HepG2 (cell line): ENCODE data around the gene GUK1. TPM values are rescaled to one million over a fixed set of nuclear protein-coding genes. Genes with fewer than 3 reads are reported as not detected.

Experiments used
- FOXP4 ChIP-seq: sonication (generic); formaldehyde crosslinking; IDR thresholded peaks from 2 replicates; pipeline ENCODE4 v1.4.0; 2020; ENCODE audit warnings: missing genetic modification reagents
- HNF1B ChIP-seq: sonication (generic); formaldehyde crosslinking; IDR thresholded peaks from 2 replicates; pipeline ENCODE4 v1.5.1; 2020; ENCODE audit warnings: mild to moderate bottlenecking, moderate library complexity, missing genetic modification reagents
- KDM5A ChIP-seq: fragments of 200-600 bp; sonication (generic); IDR thresholded peaks from 2 replicates; pipeline ENCODE4 v1.7.0; 2018; ENCODE audit warnings: antibody characterized with exemption, mild to moderate bottlenecking, low read length, borderline replicate concordance
- KLF12 ChIP-seq: sonication (generic); formaldehyde crosslinking; IDR thresholded peaks from 2 replicates; pipeline ENCODE4 v1.4.0; 2020; ENCODE audit warnings: missing genetic modification reagents, borderline replicate concordance
- KMT2B ChIP-seq: IDR thresholded peaks from 2 replicates; pipeline ENCODE4 v1.6.1; 2016; ENCODE audit warnings: missing genetic modification reagents, missing compliant biosample characterization
- NCOA1 ChIP-seq: sonication (generic); formaldehyde crosslinking; IDR thresholded peaks from 2 replicates; pipeline ENCODE4 v1.9.0; 2021; ENCODE audit warnings: missing genetic modification reagents
- NONO ChIP-seq, 2 experiments: fragments of 450-650 bp in 1 of 2; sonication (generic) in 1 of 2; formaldehyde crosslinking in 1 of 2; IDR thresholded peaks in 1 of 2; conservative IDR thresholded peaks in 1 of 2; 2 replicates each; pipeline versions ENCODE4 v1.6.1 to v1.8.0; 2017 to 2022; ENCODE audit warnings: mild to moderate bottlenecking in 1 of 2, missing genetic modification reagents in 1 of 2, moderate library complexity in 1 of 2
- PCBP2 ChIP-seq: fragments of 200-400 bp; formaldehyde crosslinking; optimal IDR thresholded peaks from 2 replicates; pipeline ENCODE3; 2018; ENCODE audit warnings: low read length, low read depth; ENCODE audit not compliant: poor library complexity, severe bottlenecking
- RXRB ChIP-seq: IDR thresholded peaks from 2 replicates; pipeline ENCODE4 v1.6.1; 2016; ENCODE audit warnings: borderline replicate concordance, missing genetic modification reagents, missing compliant biosample characterization
- SMYD3 ChIP-seq: sonication (generic); formaldehyde crosslinking; IDR thresholded peaks from 2 replicates; pipeline ENCODE4 v1.8.1; 2023; ENCODE audit warnings: mild to moderate bottlenecking, missing genetic modification reagents
- YEATS2 ChIP-seq: sonication (generic); formaldehyde crosslinking; IDR thresholded peaks from 2 replicates; pipeline ENCODE4 v1.4.0; 2020; ENCODE audit warnings: missing genetic modification reagents, borderline replicate concordance
- ZBTB34 ChIP-seq: sonication (generic); formaldehyde crosslinking; IDR thresholded peaks from 2 replicates; pipeline ENCODE4 v1.8.0; 2022; ENCODE audit warnings: mild to moderate bottlenecking, missing genetic modification reagents
- ZFP36L1 ChIP-seq: sonication (generic); formaldehyde crosslinking; IDR thresholded peaks from 2 replicates; pipeline ENCODE4 v1.8.0; 2022; ENCODE audit warnings: mild to moderate bottlenecking, missing genetic modification reagents, moderate library complexity
- ZNF263 ChIP-seq: sonication (generic); formaldehyde crosslinking; IDR thresholded peaks from 2 replicates; pipeline ENCODE4 v1.4.0; 2020; ENCODE audit warnings: missing genetic modification reagents
- ZNF572 ChIP-seq: sonication (generic); formaldehyde crosslinking; IDR thresholded peaks from 2 replicates; pipeline ENCODE4 v1.5.1; 2020; ENCODE audit warnings: mild to moderate bottlenecking, missing genetic modification reagents
- polyA plus RNA-seq, 8 experiments: library from polyadenylated mRNA; depleted of rRNA in 3 of 8; stranded (reverse) in 7 of 8; unstranded in 1 of 8; fragments of >200 nt; fragmentation: Illumina TruSeq in 4 of 8; extraction: Trizol in 4 of 8; gene quantifications; 2 replicates each; pipeline versions ENCODE4 v1.2.1 to v1.2.3, GENCODE V29; 2011 to 2016; ENCODE audit warnings: low read depth in 4 of 8, missing spikeins in 1 of 8, mixed read lengths in 1 of 8; ENCODE audit not compliant: insufficient read depth in 1 of 8
- total RNA-seq, 5 experiments: library from RNA; depleted of rRNA; stranded (reverse); fragments of >200 nt; fragmentation: Illumina TruSeq; extraction: Trizol; gene quantifications; 2 replicates each; pipeline ENCODE4 v1.2.3, GENCODE V29; 2016; ENCODE audit warnings: low read depth in 1 of 5
- TF ChIP-seq, protein P1 (sequence below): sonication (generic); formaldehyde crosslinking; conservative IDR thresholded peaks from 2 replicates; pipeline ENCODE4 v1.4.0; 2020; ENCODE audit warnings: mild to moderate bottlenecking, missing genetic modification reagents, moderate library complexity
- TF ChIP-seq, protein P2 (sequence below): sonication (generic); formaldehyde crosslinking; IDR thresholded peaks from 2 replicates; pipeline ENCODE4 v1.4.0; 2020; ENCODE audit warnings: missing genetic modification reagents

Gene GUK1
- total and polyA plus RNA-seq, 2 of the 13 experiments (the other 11 are each of a cell fraction or from before 2014, with no cell fraction given), result 116 to 154 TPM

DNA sequence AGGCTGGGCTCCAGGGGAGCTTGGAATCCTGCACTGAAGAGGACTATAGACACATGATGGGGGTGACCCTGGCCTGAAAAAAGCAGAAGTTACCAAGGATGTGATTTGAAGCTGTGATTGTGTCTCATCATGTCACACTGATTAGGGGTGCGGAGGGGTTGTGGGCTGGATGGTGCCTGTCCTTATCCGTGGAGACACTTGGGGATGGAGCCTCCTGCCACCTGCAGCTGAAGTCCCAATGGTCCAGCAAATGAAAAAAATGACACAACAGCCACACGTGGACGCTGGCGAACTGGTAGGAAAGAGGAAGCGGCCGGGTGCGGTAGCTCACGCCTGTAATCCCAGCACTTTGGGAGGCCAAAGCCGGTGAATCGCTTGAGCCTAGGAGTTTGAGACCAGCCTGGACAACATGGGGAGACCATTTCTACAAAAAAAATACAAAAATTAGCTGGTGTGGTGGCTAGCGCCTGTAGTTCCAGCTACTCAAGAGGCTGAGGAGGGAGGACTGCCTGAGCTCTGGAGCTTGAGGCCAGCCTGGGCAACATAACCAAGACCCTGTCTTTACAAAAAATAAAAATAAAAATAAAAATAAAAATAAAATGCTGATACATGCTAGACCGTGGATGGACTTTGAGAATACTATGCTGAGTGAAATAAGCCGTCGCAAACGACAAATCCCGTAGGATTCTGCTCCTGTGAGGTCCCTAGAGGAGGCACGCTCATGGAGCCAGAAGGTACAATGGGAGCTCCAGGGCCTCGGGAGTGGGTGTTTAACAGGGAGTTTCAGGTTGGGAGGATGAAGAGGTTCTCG lies 24.7 kb downstream of the GUK1 start (continued):
- TF ChIP-seq FOXP4 (CRISPR knock-in tag), result no peak
- no peak for TF ChIP-seq YEATS2
- TF ChIP-seq KMT2B, result 0 out of 2 replicates have a peak, but pooled peaks have one; percentile 15
- peak; percentile 41; the same call in 1 of the 2 replicates for TF ChIP-seq ZNF263 (CRISPR knock-in tag)
- TF ChIP-seq PCBP2, result no peak
- no peak for TF ChIP-seq ZNF572 (CRISPR knock-in tag)
- TF ChIP-seq NONO (IDR thresholded peaks at IDR 0.05), result no peak
- 0 out of 2 replicates have a peak, but pooled peaks have one; percentile 20 for TF ChIP-seq NONO (CRISPR knock-in tag; conservative IDR thresholded peaks at IDR 0.05)
- no peak for TF ChIP-seq KLF12
- TF ChIP-seq, protein P1, sequence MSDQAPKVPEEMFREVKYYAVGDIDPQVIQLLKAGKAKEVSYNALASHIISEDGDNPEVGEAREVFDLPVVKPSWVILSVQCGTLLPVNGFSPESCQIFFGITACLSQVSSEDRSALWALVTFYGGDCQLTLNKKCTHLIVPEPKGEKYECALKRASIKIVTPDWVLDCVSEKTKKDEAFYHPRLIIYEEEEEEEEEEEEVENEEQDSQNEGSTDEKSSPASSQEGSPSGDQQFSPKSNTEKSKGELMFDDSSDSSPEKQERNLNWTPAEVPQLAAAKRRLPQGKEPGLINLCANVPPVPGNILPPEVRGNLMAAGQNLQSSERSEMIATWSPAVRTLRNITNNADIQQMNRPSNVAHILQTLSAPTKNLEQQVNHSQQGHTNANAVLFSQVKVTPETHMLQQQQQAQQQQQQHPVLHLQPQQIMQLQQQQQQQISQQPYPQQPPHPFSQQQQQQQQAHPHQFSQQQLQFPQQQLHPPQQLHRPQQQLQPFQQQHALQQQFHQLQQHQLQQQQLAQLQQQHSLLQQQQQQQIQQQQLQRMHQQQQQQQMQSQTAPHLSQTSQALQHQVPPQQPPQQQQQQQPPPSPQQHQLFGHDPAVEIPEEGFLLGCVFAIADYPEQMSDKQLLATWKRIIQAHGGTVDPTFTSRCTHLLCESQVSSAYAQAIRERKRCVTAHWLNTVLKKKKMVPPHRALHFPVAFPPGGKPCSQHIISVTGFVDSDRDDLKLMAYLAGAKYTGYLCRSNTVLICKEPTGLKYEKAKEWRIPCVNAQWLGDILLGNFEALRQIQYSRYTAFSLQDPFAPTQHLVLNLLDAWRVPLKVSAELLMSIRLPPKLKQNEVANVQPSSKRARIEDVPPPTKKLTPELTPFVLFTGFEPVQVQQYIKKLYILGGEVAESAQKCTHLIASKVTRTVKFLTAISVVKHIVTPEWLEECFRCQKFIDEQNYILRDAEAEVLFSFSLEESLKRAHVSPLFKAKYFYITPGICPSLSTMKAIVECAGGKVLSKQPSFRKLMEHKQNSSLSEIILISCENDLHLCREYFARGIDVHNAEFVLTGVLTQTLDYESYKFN (CRISPR knock-in tag), result no peak
- TF ChIP-seq KDM5A, result 0 out of 2 replicates have a peak, but pooled peaks have one; percentile 7
- TF ChIP-seq HNF1B (CRISPR knock-in tag), result 0 out of 2 replicates have a peak, but pooled peaks have one; percentile 48
- no peak for TF ChIP-seq SMYD3 (CRISPR knock-in tag)
- TF ChIP-seq RXRB (CRISPR knock-in tag), result no peak
- TF ChIP-seq ZFP36L1 (CRISPR knock-in tag), result no peak
- TF ChIP-seq, protein P2, sequence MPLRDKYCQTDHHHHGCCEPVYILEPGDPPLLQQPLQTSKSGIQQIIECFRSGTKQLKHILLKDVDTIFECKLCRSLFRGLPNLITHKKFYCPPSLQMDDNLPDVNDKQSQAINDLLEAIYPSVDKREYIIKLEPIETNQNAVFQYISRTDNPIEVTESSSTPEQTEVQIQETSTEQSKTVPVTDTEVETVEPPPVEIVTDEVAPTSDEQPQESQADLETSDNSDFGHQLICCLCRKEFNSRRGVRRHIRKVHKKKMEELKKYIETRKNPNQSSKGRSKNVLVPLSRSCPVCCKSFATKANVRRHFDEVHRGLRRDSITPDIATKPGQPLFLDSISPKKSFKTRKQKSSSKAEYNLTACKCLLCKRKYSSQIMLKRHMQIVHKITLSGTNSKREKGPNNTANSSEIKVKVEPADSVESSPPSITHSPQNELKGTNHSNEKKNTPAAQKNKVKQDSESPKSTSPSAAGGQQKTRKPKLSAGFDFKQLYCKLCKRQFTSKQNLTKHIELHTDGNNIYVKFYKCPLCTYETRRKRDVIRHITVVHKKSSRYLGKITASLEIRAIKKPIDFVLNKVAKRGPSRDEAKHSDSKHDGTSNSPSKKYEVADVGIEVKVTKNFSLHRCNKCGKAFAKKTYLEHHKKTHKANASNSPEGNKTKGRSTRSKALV (CRISPR knock-in tag), result 0 out of 2 replicates have a peak, but pooled peaks have one; percentile 7
- TF ChIP-seq NCOA1 (CRISPR knock-in tag), result no peak
- no peak for TF ChIP-seq ZBTB34
